ENCODE data around the gene ARHGDIA. TPM values are rescaled to one million over a fixed set of nuclear protein-coding genes. Genes with fewer than 3 reads are reported as not detected.

Gene ARHGDIA
- total and polyA plus RNA-seq, 10 donors = 131 to 392 (median 235) TPM

- 93 to 95% (median 94%) methylated on average over 15 to 30 of the region's 30 CpGs for WGBS, 5 donors
- Histone ChIP-seq H3K4me1 (peaks cover 7 to 37% (median 25%) of the 10 kb centered on the region in 6 donors), H3K36me3 (peaks cover 0 to 37% (median 22%) of the 10 kb centered on the region in 6 donors), H3K4me3 (no peak overlapping the region), H3K27me3 (replicated peaks in 1 of 7) (peaks cover 0 to 4% (median 0%) of the 10 kb centered on the region in 7 donors), H3K27ac (peak overlapping the region in 3 of 8 donors; percentile 63 to 80 (median 80)), H3K9me3 (no peaks in the 10 kb centered on the region)
- no peak for TF ChIP-seq CTCF (IDR thresholded peaks at IDR 0.05 in 8 of 11, conservative IDR thresholded peaks at IDR 0.05 in 3 of 11)
- TF ChIP-seq POLR2A (IDR thresholded peaks at IDR 0.05) = no peak
- TF ChIP-seq POLR2AphosphoS5 (IDR thresholded peaks at IDR 0.05) = no peak
- intact Hi-C loops (cut with DNase I; ENCODE audit: low total_unique reads) = no loop called here
- no peak for DNase-seq
These were observed 47.9 kb downstream of the ARHGDIA start for GRCh38 chr17:81822996-81823819.

DNA sequence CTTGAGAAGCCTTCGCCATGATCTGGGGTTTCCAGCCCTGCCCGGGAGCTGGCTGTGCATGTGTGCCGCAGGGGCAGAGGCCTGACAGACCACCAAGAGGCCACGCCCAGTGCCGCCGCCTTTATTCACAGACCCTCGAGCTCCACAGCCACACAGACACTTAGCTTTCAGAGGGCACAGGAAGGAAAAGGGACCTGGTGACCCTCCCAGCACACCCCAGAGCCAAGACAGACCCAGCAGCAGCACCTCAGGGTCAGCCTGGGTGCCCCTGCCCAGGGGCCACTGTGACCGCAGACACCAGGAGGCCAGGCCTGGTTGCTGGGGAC, 48.9 kb downstream of the ARHGDIA start:
- Histone ChIP-seq H3K4me1 (peaks cover 7 to 34% (median 23%) of the 10 kb centered on the region in 6 donors), H3K9me3 (no peaks in the 10 kb centered on the region), H3K27ac (peak overlapping the region; percentile 54 to 80 (median 72)), H3K27me3 (replicated peaks in 1 of 7) (peaks cover 0 to 4% (median 0%) of the 10 kb centered on the region in 7 donors), H3K36me3 (peaks cover 0 to 37% (median 22%) of the 10 kb centered on the region in 6 donors), H3K4me3 (no peak overlapping the region)
- intact Hi-C loops (cut with DNase I; ENCODE audit: low total_unique reads) = no loop called here
- TF ChIP-seq POLR2AphosphoS5 (IDR thresholded peaks at IDR 0.05) (no peak), CTCF (IDR thresholded peaks at IDR 0.05 in 8 of 11, conservative IDR thresholded peaks at IDR 0.05 in 3 of 11) (no peak), POLR2A (IDR thresholded peaks at IDR 0.05) (no peak)
- WGBS, 5 donors = 77 to 89% (median 81%) methylated on average over 6 to 8 of the region's 8 CpGs
- DNase-seq = no peak

GRCh38 chr17:81821603-81822311, 49.4 kb downstream of the ARHGDIA start:
- H3K27ac ChIP-seq = peak overlapping the region; percentile 54 to 80 (median 72)
- TF ChIP-seq CTCF (IDR thresholded peaks at IDR 0.05 in 8 of 11, conservative IDR thresholded peaks at IDR 0.05 in 3 of 11) (peak; percentile 45 to 84 (median 75)), POLR2AphosphoS5 (IDR thresholded peaks at IDR 0.05) (peak; percentile 68 to 85 (median 82)), POLR2A (IDR thresholded peaks at IDR 0.05) (no peak)
- intact Hi-C loops (cut with DNase I; ENCODE audit: low total_unique reads) = no loop called here
- peaks cover 0 to 4% (median 0%) of the 10 kb centered on the region in 7 donors for H3K27me3 ChIP-seq (replicated peaks in 1 of 7)
- 49 to 70% (median 69%) methylated on average over 8 to 20 of the region's 20 CpGs for WGBS, 5 donors
- H3K36me3 ChIP-seq = peaks cover 0 to 37% (median 22%) of the 10 kb centered on the region in 6 donors
- H3K9me3 ChIP-seq = no peaks in the 10 kb centered on the region
- peak overlapping the region in 1 of 8 donors; percentile 17 for H3K4me3 ChIP-seq
- DNase-seq = peak; percentile 86
- H3K4me1 ChIP-seq = peaks cover 7 to 34% (median 23%) of the 10 kb centered on the region in 6 donors

DNA sequence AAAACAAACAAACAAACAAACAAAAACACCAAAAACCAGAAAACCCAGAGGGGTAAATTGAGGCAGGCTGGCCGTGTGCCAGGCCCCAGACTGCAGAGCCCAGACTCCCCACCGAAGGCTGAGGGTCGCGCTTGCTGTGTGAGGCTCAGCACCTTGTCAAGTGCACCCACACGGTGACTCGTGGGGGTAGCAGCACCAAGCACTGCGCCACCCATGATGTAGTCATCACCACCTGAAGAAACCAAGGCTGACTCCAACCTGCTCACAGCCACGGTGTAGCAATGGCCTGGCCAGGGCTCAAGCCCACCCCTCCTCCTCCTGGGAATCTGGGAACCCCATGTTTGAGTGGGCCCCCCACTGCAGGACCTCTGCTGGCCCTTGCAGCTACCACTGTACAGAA, 50.0 kb downstream of the ARHGDIA start:
- Histone ChIP-seq H3K27me3 (replicated peaks in 1 of 7) (peaks cover 0 to 6% (median 0%) of the 10 kb centered on the region in 7 donors), H3K4me1 (peaks cover 7 to 31% (median 23%) of the 10 kb centered on the region in 6 donors), H3K9me3 (no peaks in the 10 kb centered on the region), H3K36me3 (peaks cover 0 to 37% (median 22%) of the 10 kb centered on the region in 6 donors), H3K4me3 (peak overlapping the region in 1 of 8 donors; percentile 17), H3K27ac (peak overlapping the region; percentile 42 to 80 (median 70))
- intact Hi-C loops (cut with DNase I; ENCODE audit: low total_unique reads) = no loop called here
- 75 to 91% (median 83%) methylated on average over 8 of the region's 8 CpGs for WGBS, 5 donors
- no peak for DNase-seq
- TF ChIP-seq POLR2A (IDR thresholded peaks at IDR 0.05) (no peak), CTCF (IDR thresholded peaks at IDR 0.05 in 8 of 11, conservative IDR thresholded peaks at IDR 0.05 in 3 of 11) (no peak), POLR2AphosphoS5 (IDR thresholded peaks at IDR 0.05) (no peak)
